Measurements from ENCODE around the gene SLC66A1.

- TF ChIP-seq CTCF (IDR thresholded peaks at IDR 0.05; ENCODE audit: low read depth, low read length) (no peak), EZH2phosphoT487 (IDR thresholded peaks at IDR 0.05; ENCODE audit: low read depth) (no peak)
Observed at GRCh38 chr1:19328486-19328885, 16.4 kb downstream of the SLC66A1 start.

All from OCI-LY3 (cell line).